ENCODE results near the gene NEDD9.

- TF ChIP-seq POLR2A (IDR thresholded peaks at IDR 0.05) (no peak), CTCF (IDR thresholded peaks at IDR 0.05) (no peak)
These were observed 29.8 kb downstream of the NEDD9 start for GRCh38 chr6:11202513-11203305.

Measured in uterus (tissue), 2 donors.